Stimulated activated CD4-positive, alpha-beta T cell treated with anti-CD3 and anti-CD28 coated beads, Interleukin-4, amount 100 ng/mL, for 4 hours (primary cell): Measurements from ENCODE around the gene NCOA7.
"Not testable (repeated sequence)": the region's sequence is repeated elsewhere in the genome, so short reads cannot be mapped to it uniquely, and the experiment has no call there.

Experiments used
- DNase-seq, 2 experiments: peaks; one replicate each; pipeline ENCODE4 v3.0.0-alpha.2; 2020

NCOA7 gene

DNA sequence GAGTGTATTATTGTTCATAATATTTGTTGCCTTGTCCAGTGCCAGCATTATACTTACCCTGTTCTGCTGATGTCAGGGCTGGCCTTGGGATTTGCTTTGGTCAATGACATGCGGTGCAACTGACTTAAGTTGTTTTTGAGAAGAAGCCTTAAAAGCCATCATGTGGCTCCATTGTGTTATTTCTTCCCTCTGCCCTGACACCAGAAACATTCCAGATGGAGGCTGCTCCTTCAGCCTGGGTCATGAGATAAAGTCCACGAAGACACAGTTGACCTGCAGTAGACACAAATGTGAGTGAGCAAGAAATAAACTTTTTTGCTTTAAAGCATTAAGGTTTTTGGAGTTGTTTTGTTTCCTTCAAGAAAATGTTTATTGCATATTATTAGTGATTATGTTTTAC is 158.3 kb downstream of the NCOA7 start:
- no peak for DNase-seq

DNA sequence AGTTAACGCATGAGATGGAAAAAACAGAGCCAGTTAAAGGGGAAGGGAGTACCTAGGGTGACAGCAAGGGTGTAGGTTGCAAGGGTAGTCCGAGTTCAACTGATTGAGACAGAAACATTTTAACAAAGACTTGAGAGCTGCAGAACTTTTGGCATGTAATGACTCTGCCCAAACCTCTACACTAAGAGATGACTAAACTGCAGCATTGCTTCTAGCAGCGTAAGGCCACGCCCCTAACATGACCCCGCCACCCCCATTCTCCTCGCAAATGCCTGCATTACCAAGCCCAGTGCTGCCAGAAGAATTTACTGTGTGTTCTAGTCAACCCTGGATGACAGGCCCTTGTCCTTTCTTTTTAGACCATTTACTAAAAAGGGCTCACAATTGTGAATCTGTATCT is 159.5 kb downstream of the NCOA7 start:
- no peak for DNase-seq

DNA sequence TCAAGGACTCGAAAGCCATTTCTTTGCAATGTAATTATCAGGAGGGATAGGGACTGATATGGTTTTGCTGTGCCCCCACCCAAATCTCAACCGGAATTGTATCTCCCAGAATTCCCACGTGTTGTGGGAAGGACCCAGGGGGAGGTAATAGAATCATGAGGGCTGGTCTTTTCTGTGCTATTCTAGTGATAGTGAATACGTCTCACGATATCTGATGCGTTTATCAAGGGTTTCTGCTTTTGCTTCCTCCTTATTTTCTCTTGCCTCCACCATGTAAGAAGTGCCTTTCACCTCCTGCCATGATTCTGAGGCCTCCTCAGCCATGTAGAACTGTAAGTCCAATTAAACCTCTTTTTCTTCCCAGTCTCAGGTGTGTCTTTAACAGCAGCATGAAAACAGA is 160.0 kb downstream of the NCOA7 start:
- DNase-seq: not testable (repeated sequence)

DNA sequence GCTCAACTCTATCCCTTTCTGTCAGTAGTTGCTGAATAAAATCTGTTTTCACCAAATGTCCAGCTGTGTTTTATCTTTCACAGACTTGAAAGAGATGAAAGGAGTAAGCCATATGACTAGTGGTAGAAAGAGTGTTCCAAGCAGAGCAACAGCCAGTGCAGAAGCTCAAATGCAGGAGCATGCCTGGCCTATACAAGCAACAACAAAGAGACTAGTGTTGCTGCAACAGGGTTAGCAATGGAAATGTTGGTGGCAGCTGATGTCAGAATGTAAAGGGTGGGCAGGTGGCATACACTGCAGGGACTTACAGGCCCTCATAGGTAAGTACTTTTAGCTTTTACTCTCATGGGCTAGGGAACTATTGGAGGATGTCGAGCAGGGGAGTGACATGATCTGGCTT is 160.6 kb downstream of the NCOA7 start:
- no peak for DNase-seq

DNA sequence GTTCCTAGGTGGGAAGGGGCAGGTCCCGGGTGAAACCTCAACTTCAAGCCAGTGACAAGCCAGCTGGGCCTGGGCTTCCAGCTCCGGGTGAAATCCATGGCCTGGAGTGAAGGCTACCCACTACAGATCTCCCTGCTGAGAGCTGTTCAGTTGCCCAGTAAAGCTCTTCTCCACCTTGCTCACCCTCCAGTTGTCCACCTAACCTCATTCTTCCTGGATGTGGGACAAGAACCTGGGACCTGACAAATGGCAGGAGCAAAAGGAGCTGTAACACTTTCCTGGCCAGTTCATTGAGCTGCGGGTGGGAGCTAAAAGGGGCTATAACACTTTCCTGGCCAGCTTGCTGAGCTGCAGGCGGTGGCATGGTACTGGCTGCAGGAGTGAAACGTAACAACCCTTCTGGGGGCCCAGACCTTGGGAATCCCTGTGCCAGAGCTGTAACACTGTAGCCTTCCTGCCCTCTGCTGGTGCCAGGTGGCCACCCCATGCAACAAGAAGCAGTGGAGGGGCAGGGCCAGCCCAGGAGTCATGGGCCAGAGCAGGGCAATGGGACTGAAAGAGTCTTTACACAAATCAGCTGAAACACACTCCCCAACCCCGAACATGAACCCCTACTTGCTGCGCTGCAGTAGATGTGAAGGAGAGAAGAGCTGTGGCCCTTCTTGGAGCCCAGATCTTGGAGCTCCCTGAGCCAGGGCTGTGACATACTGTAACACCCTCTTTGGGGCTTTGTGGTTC is 162.2 kb downstream of the NCOA7 start:
- DNase-seq: peak in 1 of 2 experiments; percentile 3

DNA sequence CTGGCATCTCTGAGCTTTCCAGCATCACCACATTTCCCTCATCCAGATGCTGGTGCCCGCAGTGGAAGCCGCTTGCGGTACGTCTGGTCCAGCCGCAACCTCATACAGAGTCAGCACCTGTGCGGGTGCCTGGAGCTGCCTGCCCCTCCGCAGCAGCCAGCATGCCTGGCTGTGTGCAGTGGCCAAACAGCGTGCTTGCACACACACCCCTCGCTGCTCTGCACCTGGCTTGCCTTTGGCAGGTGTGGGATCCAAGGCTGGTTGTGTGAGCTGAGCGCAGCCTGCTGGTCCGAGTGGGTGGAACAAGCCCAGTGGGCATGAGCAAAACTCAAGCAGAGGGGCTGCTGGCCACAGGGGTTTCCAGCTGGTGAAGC is 162.7 kb downstream of the NCOA7 start:
- DNase-seq: no peak

DNA sequence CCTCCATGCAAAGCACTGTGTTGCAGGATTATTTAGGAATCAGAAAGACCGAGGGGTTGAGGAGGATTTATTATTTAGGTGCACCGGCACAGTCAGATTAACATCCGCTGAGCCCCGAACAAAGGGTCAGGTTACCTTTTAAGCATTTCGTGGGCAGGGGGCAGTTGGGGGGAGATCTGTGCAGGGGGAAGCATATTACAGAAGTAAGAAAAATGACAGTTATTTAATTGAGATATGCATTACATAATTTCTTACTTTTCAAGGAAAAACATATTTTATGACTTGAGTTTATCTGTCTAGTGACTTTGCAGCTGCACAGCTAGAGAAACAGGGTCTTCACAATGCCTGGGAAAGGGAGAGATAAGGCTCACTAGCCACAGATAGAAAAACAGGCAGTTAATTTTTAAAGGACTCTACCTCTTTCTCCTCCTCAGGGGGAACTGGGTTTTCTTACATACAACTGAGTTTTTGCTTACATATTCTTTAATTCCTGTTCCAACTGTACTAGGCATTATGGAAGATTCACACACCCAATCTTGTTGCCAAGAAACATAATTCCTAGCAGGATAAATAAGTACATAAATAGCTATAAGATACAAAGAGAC is 164.1 kb downstream of the NCOA7 start:
- DNase-seq: no peak

DNA sequence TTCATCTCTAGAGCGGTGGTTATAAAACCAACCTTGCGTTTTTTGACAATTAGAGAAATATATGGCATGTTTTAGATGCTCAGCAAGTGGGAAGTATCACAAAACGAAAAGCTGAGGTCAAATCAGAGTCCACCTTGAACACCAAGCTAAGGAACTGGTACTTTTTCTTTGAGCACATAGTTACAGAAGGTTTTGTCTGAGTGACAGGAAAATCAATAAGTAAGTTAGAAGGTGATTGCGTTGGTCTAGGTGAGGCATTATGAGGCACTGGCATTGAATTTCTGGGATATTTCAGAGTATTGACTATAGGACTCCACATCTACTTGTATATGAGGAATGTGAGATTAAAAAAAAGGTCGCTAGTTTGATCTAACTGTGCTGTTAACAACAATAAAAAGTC is 165.2 kb downstream of the NCOA7 start:
- DNase-seq: no peak

DNA sequence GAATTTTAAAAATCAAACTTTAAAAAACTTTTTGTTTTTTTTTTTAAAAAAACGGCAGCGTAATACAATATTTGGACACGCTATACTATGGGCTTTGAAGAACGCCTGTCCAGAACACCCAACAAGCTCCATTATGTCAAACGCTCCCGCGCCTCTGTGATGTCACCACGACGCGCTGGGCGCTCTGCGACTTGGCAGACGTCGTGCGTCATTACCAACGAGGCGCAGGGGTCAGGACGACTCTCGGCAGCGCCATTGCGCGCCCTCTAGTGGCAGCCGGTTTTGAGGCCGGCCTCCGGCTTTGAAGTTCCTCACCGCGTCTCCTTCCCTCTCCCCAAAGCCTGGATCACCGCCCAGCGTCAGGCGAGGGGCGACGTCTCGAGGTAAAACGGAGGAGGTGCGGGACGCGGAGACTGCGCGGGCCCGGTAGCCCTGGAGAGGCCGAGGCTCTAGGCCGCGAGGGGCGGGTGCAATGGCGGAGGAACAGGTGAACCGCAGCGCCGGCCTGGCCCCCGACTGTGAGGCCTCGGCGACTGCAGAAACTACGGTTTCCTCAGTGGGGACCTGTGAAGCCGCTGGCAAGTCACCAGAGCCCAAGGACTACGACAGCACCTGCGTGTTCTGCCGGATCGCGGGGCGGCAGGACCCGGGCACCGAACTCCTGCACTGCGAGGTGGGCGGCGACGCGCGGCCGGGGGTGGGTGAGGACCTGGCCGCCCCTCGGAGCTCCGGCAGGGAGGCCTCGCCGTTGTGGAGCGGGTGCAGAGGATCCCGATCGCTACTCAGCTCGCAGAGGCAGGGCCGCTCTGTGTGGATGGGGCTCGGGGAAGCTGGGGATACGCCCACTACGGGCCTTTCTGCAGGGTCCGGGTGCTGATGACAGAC is 166.0 kb downstream of the NCOA7 start, which contains the start of gene HINT3:
Gene HINT3 (plus strand): TSS at position 265 of the 885 bp plus-strand sequence. CDS start 208 bp downstream, at position 473.
- peak; percentile 96 to 99 for DNase-seq

DNA sequence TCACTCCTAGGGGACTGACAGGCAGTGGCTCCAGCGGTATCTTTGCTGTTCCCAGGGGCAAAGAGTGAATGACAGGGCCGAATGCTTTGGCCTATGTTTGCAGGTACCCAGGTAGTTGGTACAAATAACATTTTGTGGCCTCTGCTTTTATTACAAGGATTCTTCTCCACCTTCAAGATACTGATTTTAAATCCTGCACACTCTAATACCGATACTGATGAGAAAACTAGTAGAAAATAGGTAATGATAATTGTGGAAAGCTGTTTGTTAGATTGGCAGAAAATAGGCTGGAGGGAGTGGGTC is 166.6 kb downstream of the NCOA7 start:
- DNase-seq: no peak

DNA sequence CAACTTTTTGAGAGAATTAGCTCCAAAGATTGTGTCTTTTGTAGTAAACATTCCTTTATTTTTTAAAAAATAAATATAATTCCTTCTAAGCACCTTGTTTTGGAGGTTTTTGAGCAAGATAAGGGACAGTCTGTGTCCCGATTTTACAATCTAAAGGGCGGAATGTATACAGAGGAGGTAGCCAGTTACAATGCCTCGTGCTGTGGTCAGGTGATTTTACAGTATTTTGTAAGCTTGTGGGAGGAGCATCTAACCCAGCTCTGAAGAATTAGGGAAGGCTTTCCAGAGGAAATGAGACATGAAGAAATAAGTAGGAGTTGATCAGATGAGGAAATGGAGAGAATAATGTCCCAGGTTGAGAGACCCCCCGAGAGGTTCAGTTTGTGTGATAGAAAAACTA is 167.1 kb downstream of the NCOA7 start:
- no peak for DNase-seq

DNA sequence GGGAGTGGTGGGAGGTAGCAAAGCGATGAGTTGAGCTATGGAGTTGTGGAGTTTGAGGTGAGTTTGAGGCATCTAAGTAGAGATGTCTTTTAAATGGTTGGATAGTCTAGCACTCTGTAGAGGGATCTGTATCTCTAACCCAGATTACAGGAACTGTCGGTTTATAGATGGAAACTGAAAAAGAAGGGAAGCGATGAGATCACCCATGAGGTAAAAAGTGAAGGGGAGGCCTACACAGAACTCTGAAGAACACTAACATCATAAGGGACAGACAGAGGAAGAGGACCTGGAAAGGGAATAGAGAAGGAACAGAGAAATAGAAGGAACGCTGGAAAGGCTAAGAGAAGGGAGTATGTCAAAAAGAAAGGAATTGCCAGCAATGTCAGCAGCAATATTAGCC is 168.3 kb downstream of the NCOA7 start:
- no peak for DNase-seq

DNA sequence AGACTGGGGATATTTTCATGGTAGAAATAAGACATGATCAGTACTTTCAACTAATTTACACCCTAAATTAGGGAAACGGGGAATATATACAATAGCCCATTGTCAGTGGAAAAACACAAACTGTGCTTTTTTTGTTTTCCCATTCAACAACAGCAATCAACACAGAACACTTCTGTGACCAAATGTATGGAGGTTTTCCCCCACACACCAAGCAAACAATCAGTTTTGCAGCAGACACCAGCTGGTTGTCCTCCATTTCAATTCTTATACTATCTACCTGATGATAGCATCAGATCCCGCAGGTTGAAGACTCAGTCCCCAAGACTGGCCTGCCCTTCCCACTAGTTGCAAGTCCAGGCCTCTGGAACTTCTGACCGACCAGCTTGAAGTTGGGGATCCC is 170.4 kb downstream of the NCOA7 start:
- DNase-seq: no peak

DNA sequence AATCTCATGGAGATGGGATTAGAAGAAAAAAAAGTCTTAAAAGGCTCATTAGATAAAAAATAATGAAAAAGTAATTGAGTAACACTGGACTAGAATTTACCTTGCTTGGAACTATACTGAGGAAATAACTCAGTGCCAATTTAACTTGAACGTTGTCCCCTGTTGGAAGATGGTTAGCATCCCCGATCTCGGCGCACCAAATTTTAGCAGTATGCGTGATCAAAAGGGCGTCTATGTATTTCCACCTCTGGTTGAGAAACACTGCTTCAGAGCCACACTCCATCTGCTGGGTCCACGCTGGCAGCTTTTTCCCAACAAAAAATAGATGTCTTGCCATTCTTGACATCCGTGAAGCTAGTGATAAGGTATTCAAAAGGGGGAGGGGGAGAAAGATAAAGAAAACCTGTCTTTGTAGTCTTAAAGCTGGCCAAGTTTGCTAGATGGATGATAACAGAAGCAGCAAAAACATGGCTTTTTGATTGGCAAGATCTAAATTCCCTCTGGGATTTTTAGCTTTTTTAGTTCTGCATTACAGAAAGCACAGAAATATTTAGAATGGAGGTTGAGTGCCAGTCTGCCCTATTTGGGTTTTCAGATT is 172.2 kb downstream of the NCOA7 start:
- DNase-seq: no peak

DNA sequence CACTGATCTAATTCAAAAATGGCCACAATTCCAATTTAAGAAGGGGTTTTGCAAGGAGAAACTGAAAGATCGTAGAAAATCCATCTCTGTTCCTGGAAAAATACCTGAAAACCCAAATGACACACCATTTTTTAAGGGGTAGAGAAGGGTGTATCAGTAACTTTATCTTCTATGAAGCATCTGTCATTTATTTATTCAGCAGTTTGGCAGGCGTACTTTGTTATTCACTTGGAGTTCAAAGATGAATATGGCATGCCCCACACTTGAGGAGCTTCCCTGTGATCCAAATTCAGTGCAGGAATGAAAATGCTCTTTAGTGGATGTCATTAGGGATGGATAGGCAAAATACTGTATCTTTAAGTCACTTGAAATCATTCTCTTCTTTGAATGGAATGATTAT is 173.1 kb downstream of the NCOA7 start:
- DNase-seq: no peak

DNA sequence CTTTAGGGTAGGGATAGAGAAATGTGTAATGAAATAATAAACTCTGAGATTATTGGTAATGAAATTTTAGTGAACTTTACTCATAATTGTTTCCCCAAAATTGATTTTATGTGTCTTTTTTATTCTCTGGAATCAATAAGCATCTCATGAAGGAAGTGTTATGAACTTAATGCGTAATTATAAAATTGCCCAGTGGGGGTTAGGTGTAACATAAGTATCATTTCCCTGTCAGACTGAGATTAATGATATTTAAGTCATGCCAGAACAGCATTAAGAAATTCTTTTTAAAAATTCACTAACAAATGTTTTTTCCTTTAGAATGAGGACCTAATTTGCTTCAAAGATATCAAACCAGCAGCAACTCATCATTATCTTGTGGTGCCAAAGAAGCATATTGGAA is 175.8 kb downstream of the NCOA7 start:
- no peak for DNase-seq

DNA sequence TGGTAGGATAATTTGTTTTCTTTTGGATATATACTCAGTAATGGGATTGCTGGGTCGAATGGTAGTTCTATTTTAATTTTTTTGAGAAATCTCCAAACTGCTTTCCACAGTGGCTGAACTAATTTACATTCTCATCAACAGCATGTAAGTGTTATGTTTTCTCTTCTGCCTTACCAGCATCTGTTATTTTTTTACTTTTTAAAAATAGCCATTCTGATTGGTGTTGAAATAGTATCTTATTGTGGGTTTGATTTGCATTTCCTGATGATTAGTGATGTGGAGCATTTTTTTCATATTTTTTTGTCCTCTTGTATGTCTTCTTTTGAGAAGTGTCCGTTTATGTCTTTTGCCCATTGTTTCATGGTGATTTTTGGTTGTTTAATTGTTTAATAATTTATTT is 177.7 kb downstream of the NCOA7 start:
- no peak for DNase-seq

DNA sequence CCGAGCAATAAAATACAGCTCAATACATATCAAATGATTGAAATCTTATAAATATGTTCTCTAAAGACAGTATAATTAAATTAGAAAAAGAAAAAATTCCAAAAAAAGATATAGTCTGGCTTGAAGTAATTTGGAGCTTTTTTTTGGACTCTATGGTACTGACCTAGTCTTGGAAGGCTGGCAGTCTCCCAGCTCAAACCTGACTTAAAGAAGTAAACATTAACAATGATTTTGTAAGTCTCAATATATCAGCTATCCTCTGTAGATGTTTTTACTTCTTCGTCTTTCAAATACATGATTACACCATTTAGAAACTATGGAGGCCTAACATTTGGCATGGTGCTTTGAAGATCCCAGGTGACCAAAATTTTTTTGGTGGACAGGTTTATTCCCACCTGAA is 180.0 kb downstream of the NCOA7 start:
- no peak for DNase-seq

DNA sequence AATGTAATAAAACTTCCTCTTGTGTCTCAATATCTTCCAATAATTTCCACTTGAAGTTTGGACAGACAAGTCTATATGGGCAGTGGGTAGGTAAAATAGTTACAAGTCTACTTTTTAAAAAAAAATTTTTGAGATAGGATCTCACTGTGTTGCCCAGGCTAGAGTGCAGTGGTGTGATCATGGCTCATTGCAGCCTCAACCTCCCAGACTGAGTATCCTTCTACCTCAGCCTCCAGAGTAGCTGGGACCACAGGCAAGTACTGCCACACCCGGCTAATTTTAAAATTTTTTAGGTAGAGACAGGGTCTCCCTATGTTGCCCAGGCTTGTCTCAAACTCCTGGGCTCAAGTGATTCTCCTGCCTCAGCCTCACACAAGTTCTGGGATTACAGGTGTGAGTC is 181.7 kb downstream of the NCOA7 start:
- DNase-seq: not testable (repeated sequence)

DNA sequence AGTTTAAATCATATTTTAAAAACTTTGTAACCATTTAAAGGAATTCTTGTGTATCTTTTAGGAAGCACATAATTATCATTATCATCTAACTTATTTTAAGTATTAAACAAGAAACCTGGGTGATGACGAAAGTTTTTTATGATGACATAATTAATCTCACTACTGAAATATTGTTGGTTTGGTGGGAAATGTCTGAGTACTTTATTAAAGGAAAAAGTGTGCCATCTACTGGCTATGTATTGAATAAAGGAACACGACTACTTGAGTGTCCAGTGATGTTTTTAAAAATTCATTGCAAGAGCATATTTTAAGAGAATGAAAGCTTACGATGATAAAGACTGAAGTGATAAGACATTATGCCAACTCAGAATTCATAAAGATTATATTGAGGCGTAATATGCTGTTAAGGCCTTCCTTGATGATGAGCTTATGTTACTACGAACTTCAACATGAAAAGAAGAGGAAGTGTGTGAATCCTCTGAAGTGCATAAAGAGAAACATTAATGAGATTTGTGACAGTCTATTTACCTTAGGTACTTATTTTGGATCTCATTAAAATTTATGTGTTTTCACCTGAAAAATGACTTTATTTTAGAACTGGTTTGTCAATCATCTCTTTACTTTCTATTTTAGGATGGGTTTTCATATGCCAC is 183.6 kb downstream of the NCOA7 start:
- no peak for DNase-seq

DNA sequence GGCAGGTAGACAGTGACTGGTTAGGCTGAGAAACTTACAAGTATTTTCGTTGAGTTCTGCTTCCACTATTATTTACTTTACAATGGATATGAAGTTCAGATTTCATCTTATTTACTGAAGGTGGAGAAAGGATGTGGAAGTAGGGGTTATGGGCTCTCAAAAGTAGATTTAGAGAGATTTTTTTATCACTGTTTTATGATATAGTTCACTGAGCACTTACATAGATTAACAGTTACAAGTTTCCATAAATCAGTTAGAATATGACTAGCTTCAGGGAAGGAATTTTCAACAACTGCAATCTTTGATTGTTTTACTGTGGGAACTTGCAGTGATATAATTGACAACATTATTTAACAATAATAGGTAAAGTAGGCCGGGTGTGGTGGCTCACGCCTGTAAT is 188.3 kb downstream of the NCOA7 start:
- no peak for DNase-seq
